ENCODE data around the gene ATXN1. TPM values are rescaled to one million over a fixed set of nuclear protein-coding genes. Genes with fewer than 3 reads are reported as not detected.
A peak's percentile ranks its signal among the peaks of the same experiment; 100 is the strongest.

The ATXN1 gene
- total RNA-seq, 4 donors from 2014 or later, result 48.7 to 166 (median 105) TPM

GRCh38 chr6:16762550-16763477, 1.6 kb upstream of the ATXN1 start:
- intact Hi-C loops (cut with DNase I; ENCODE audit: low total_unique reads) (loop anchor here (5.0 to 10.0 kb wide), 2 partner anchors 248 to 431 kb away; no protein-coding TSS in a partner anchor), in situ Hi-C loops (cut with MboI; ENCODE audit: low pct_ligation_motif_present in 1 of 4, low pct_unique_long_range_greater_than_20kb in 1 of 4, low sequenced_read_pairs in 3 of 4) (loop anchor here in 3 of 4 donors (10.0 to 25.0 kb wide), 4 partner anchors 202 to 428 kb away; no protein-coding TSS in a partner anchor)
- DNase-seq, result peak; percentile 71
- peak overlapping the region; percentile 99 to 100 (median 100) for H3K27ac ChIP-seq
- H3K9me3 ChIP-seq, result no peaks in the 10 kb centered on the region
- peaks cover 0 to 52% (median 21%) of the 10 kb centered on the region in 4 donors for H3K4me1 ChIP-seq
- peak overlapping the region; percentile 27 to 95 (median 89) for H3K4me3 ChIP-seq
- H3K36me3 ChIP-seq, result no peaks in the 10 kb centered on the region
- no peak for TF ChIP-seq POLR2A (IDR thresholded peaks at IDR 0.05)
- TF ChIP-seq POLR2AphosphoS5 (IDR thresholded peaks at IDR 0.05), result peak in 1 of 3 donors; percentile 2
- TF ChIP-seq CTCF (IDR thresholded peaks at IDR 0.05), result peak; percentile 71 to 87 (median 84)
- H3K27me3 ChIP-seq, result no peaks in the 10 kb centered on the region
- 1 to 2% methylated on average over 10 to 32 of the region's 32 CpGs for WGBS, 2 donors (ENCODE audit: low coverage in 1 of 2)

- Histone ChIP-seq H3K27me3 (no peaks in the 10 kb centered on the region), H3K9me3 (no peaks in the 10 kb centered on the region), H3K4me1 (peaks cover 0 to 53% (median 24%) of the 10 kb centered on the region in 4 donors), H3K4me3 (peak overlapping the region; percentile 27 to 95 (median 89)), H3K36me3 (no peaks in the 10 kb centered on the region), H3K27ac (peak overlapping the region; percentile 99 to 100 (median 100))
- TF ChIP-seq POLR2A (IDR thresholded peaks at IDR 0.05) (no peak), EP300 (IDR thresholded peaks at IDR 0.05; ENCODE audit: low read depth) (no peak), CTCF (IDR thresholded peaks at IDR 0.05) (no peak), POLR2AphosphoS5 (IDR thresholded peaks at IDR 0.05) (no peak)
- 1% methylated on average over 21 of the region's 21 CpGs; no CpG with 5 or more reads in 1 of the 2 donors for WGBS, 2 donors (ENCODE audit: low coverage in 1 of 2)
- in situ Hi-C loops (cut with MboI; ENCODE audit: low pct_ligation_motif_present in 1 of 4, low pct_unique_long_range_greater_than_20kb in 1 of 4, low sequenced_read_pairs in 3 of 4), result loop anchor here in 3 of 4 donors (10.0 to 25.0 kb wide), 4 partner anchors 203 to 427 kb away; no protein-coding TSS in a partner anchor
- DNase-seq, result no peak
- intact Hi-C loops (cut with DNase I; ENCODE audit: low total_unique reads), result loop anchor here (5.0 to 10.0 kb wide), 2 partner anchors 247 to 430 kb away; no protein-coding TSS in a partner anchor
Observed at GRCh38 chr6:16762268-16762549, 949 bp upstream of the ATXN1 start.

GRCh38 chr6:16761471-16762267, 409 bp upstream of the ATXN1 start:
- in situ Hi-C loops (cut with MboI; ENCODE audit: low pct_ligation_motif_present in 1 of 4, low pct_unique_long_range_greater_than_20kb in 1 of 4, low sequenced_read_pairs in 3 of 4), result loop anchor here in 3 of 4 donors (10.0 to 25.0 kb wide), 4 partner anchors 203 to 427 kb away; no protein-coding TSS in a partner anchor

More at GRCh38 chr6:16761471-16762267, 409 bp upstream of the ATXN1 start:
- H3K27me3 ChIP-seq, result no peaks in the 10 kb centered on the region
- H3K4me3 ChIP-seq, result peak overlapping the region; percentile 60 to 95 (median 89)
- peak overlapping the region; percentile 99 to 100 (median 100) for H3K27ac ChIP-seq
- no peaks in the 10 kb centered on the region for H3K9me3 ChIP-seq
- DNase-seq, result peak; percentile 91
- 1% methylated on average over 41 of the region's 71 CpGs; no CpG with 5 or more reads in 1 of the 2 donors for WGBS, 2 donors (ENCODE audit: low coverage in 1 of 2)
- intact Hi-C loops (cut with DNase I; ENCODE audit: low total_unique reads), result loop anchor here (5.0 to 10.0 kb wide), 2 partner anchors 247 to 429 kb away; no protein-coding TSS in a partner anchor
- H3K4me1 ChIP-seq, result peaks cover 0 to 59% (median 24%) of the 10 kb centered on the region in 4 donors
- TF ChIP-seq POLR2A (IDR thresholded peaks at IDR 0.05) (peak; percentile 52), POLR2AphosphoS5 (IDR thresholded peaks at IDR 0.05) (peak; percentile 35 to 62 (median 54)), CTCF (IDR thresholded peaks at IDR 0.05) (peak in 2 of 5 experiments; percentile 9 to 28), EP300 (IDR thresholded peaks at IDR 0.05; ENCODE audit: low read depth) (no peak)
- H3K36me3 ChIP-seq, result no peaks in the 10 kb centered on the region

Data from transverse colon (tissue), 4 donors.